ENCODE data around the gene TBC1D28. TPM values are rescaled to one million over a fixed set of nuclear protein-coding genes. Genes with fewer than 3 reads are reported as not detected.
"Not testable (repeated sequence)": the region's sequence is repeated elsewhere in the genome, so short reads cannot be mapped to it uniquely, and the experiment has no call there.

TBC1D28 gene
- total RNA-seq, result not detected in 2 replicates

DNA sequence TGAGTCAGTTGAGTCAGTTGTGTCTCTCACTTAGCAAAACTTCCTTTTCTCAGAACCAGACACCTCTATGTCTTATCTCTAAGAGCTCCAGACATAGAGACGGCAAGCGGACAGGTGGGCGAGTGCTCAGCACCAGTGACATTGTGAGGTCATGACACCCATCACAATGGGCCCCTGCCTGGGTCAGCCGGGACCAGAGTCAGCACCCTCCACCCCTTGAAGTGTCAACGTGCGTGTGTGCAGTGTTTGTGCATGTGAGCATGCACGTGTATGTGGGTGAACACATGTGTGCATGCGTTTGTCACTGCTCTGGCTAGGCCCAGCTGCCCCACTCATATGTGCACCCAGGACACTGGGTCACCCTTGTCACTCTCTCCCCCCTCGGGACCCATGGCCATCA is at the start of gene TBC1D28:
Gene TBC1D28 (minus strand): TSS at position 101 of the 400 bp plus-strand sequence. CDS start 3,039 bp downstream, outside the sequence.
- not testable (repeated sequence) for DNase-seq (ENCODE audit: low read depth, low spot score)

DNA sequence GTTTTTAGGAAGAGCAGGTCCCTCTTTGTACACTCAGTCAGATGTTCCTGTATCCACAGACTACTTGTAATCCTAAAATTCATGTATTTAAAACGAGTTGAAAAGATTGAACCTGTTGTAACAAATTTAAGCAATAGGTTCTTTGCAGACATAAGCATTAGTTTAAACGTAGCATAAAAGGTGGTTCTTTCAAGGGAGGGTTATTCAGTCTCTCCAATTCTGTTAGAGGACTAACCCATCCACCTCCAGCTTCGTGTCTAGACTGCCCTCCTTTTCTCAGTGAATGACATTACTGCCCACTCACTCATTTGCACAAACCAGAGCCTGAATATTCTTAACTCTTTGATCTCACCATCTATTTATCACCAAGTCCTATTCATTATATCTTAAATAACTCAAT is 38.5 kb upstream of the TBC1D28 start:
- DNase-seq (ENCODE audit: low read depth, low spot score), result not testable (repeated sequence)

DNA sequence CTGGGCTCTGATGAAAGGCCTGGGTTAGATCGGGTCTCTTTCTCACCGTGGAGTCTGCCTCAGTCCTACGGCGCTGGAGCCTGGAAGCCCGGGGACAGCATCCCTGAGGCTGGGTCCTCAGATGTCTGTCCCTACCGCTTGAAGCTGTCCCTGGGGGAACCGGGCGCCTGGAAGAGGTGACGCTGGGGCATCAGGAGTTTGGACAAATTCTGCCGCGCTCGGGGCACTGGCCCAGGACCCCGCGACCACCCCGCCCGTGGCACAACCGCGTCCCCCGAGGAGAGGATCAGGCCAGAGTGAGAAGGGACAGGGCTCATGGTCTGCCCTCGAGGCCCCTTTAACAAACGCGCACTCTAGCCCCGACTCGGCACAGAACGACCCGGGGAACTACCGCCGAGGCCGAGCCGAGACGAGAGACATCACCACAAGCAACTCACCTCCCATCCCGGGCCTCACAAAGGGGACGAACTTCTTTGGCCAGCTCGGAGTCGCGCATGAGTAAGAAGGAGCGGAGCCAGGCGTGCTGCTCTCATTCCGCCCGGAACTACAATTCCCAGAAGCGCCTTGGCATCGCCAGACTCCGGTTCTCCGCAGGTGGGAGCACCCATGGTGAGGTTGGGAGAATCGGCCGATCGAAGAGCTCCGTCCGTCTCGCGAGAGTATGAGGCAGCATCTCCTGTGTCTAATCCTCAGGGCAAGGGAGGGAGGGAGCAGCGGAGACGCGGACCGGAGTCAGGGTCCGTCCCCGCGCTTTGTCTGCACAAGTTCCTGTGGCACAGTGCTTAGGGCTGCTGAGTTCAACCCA is 37.8 kb upstream of the TBC1D28 start, which contains the start of gene FOXO3B:
Gene FOXO3B (minus strand): TSS at position 548 of the 805 bp plus-strand sequence. CDS start 663 bp downstream, outside the sequence.
- peak; percentile 82 for DNase-seq (ENCODE audit: low read depth, low spot score)

DNA sequence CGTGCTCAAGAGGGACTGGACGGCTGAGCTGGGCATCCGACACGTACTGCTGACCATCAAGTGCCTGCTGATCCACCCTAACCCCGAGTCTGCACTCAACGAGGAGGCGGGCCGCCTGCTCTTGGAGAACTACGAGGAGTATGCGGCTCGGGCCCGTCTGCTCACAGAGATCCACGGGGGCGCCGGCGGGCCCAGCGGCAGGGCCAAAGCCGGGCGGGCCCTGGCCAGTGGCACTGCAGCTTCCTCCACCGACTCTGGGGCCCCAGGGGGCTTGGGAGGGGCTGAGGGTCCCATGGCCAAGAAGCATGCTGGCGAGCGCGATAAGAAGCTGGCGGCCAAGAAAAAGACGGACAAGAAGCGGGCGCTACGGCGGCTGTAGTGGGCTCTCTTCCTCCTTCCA is 33.2 kb upstream of the TBC1D28 start:
- DNase-seq (ENCODE audit: low read depth, low spot score), result not testable (repeated sequence)

DNA sequence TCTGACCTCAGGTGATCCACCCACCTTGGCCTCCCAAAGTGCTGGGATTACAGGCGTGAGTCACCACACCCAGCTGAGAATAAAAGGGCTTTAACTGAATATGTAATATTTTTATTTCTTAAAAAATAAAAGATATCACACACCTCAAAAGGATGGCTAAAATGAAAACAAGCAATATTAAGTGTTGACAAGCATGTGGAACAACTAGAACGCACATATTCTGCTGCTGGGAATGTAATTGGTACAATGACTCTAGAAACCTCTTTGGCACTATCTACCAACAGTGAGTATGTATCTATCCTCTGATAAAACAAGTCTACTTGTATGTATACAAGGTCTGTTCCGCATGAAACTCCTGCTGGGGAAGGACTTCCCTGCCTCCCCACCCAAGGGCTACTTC is 32.7 kb upstream of the TBC1D28 start:
- DNase-seq (ENCODE audit: low read depth, low spot score), result not testable (repeated sequence)

DNA sequence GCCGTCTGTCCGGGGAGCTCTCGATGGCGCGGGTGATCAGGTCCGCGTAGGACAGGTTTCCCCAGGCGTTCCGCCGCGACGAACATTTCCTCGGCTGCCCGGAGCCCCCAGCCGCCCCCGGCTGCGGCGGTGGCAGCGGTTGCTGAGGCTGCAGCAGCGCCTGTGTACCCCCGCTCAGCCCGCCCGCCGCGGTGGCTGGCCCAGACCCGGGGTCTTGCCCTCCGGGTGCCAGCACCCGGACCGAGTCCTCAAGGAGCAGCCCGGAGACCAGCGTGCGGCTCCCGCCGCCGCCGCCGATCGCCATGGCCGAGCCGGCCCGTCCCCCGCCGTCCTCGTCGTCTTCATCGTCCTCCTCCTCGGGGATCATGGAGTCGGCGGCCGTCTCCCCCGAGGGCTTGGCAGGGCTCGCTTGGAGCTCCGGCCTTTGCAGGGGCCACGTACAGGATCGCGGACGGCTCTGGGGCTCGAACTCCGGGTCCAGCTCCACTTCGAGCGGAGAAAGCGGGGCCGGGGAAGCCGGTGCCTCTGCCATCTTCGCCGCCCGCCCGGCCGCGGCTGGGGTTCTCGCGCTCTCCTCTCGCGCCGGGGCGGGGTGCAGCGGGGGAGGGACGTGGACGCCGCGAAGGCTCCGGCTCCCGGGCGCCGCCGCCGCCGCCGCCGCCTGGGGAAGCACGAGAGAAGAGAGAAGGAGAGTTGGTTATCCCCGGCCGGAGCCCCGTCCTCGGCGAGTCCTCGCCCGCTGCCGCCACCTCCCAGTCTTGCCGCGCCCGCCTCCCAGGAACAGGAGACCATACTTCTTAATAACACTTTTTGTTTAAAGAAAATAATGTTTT is 28.4 kb upstream of the TBC1D28 start:
- DNase-seq (ENCODE audit: low read depth, low spot score), result not testable (repeated sequence)

DNA sequence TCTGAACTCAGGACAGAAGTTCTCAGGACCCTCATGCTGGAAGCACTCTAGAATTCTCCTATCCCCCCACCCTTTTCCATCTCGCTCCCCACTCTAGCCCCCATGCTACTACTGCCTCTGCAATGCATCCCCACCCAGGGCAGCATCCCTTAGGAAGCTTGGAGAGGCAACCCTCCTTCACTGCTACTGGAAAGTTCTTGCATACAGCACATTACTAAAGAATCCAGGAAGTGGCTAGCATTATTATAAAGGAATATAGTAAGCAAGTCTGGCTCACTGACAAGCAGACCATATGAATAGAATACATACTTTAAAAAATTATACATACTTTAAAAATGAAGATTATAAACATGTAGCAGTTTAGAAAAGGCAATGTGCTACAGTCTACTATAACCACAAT is 24.4 kb upstream of the TBC1D28 start:
- DNase-seq (ENCODE audit: low read depth, low spot score), result not testable (repeated sequence)

- DNase-seq (ENCODE audit: low read depth, low spot score), result not testable (repeated sequence)
These were observed 23.3 kb upstream of the TBC1D28 start for GRCh38 chr17:18667535-18667934.

GRCh38 chr17:18666326-18666725 is 22.1 kb upstream of the TBC1D28 start:
- DNase-seq (ENCODE audit: low read depth, low spot score), result not testable (repeated sequence)

DNA sequence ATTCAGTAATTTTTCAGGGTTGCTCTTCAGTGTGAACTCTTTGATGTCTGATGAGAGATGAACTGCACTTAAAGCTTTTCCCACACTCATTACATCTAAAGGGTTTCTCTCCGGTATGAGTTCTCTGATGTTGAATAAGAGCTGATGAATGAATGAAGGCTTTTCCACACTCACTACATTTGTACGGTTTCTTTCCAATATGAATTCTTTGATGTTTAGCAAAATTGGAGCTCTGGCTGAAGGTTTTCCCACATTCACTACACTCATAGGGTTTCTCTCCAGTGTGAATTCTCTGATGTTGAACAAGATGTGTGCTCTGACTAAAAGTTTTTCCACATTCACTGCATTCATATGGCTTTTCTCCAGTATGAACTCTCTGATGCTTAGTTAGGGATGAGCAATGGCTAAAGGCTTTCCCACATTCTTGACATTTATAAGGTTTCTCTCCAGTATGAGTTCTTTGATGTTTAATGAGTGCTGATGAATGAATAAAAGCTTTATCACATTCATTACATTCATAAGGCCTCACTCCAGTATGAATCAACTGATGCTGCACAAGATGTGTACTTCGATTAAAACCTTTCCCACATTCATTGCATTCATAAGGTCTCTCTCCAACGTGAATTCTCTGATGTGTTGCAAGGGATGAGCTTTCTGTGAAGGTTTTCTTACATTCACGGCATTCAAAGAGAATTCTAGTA is 17.9 kb upstream of the TBC1D28 start:
- DNase-seq (ENCODE audit: low read depth, low spot score), result not testable (repeated sequence)

DNA sequence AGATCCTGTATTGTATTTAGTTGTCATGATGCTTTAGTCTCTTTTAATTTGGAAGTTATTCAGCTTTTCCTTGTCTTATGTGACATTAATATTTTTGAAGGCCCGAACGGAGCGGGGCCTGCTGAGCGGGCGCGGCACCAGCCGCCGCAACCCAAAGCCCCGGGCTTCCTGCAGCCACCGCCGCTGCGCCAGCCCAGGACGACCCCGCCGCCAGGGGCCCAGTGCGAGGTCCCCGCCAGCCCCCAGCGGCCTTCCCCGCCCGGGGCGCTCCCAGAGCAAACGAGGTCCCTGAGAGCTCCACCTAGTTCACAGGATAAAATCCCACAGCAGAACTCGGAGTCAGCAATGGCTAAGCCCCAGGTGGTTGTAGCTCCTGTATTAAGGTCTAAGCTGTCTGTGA is 5.9 kb upstream of the TBC1D28 start:
- DNase-seq (ENCODE audit: low read depth, low spot score), result not testable (repeated sequence)

GRCh38 chr17:18643124-18643523 is 1.1 kb downstream of the TBC1D28 start:
- DNase-seq (ENCODE audit: low read depth, low spot score), result not testable (repeated sequence)

- DNase-seq (ENCODE audit: low read depth, low spot score), result not testable (repeated sequence)
These were observed 5.8 kb downstream of the TBC1D28 start for GRCh38 chr17:18638357-18638756.

DNA sequence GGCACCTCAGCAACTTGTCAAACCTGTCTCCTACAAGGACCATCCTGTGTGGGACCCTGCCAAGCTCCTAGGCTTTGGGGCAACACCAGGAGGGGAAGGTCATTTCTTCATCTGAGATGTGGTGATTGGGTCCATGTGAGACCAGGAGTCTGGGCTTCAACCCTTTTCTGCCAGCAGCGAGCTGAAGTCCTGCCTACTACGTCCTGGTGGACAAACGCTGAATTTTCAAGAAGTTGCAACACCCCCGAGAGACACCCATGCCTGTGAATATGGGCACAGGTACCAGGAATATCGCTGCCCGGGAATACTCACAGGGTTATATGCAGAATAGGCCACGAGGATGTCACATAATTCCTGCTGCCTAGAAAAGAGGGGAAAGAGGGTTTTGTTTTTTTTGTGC is 8.0 kb downstream of the TBC1D28 start:
- DNase-seq (ENCODE audit: low read depth, low spot score), result not testable (repeated sequence)

GRCh38 chr17:18635773-18636172 is 8.4 kb downstream of the TBC1D28 start:
- not testable (repeated sequence) for DNase-seq (ENCODE audit: low read depth, low spot score)

DNA sequence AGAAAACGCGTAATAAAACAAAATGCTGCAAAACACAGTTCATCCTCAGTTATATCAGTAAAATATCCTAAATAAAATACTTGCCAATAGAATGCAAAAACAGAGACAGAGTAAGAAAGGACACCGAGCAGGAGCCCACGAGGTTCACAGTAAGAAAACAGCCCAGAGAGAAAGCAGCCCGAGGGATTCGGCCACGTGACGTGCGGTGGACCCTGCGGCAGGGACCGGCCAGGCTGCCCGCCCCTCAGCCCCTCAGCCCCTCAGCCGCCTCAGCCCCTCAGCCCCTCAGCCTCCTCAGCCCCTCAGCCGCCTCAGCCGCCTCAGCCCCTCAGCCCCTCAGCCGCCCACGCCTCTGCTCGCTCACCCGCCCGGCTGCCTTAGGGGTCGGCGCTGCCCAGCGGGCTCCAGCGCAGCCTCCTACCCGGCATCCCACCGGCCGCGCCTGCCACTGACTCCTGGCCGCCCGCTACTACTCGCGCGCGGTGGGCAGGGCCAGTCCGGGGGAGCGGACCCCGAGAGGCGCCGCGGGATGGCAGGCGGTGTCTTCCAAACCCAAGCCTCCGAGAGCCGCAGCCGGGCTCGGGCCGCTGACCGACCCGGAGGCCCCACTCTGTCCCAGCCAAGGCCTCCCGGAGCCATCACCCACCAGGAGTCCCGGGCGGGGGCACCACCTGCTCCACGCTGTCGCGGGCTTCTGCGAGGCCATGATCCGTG is 9.5 kb downstream of the TBC1D28 start:
- not testable (repeated sequence) for DNase-seq (ENCODE audit: low read depth, low spot score)

- DNase-seq (ENCODE audit: low read depth, low spot score), result no peak
These were observed 17.9 kb downstream of the TBC1D28 start for GRCh38 chr17:18626152-18626870.

DNA sequence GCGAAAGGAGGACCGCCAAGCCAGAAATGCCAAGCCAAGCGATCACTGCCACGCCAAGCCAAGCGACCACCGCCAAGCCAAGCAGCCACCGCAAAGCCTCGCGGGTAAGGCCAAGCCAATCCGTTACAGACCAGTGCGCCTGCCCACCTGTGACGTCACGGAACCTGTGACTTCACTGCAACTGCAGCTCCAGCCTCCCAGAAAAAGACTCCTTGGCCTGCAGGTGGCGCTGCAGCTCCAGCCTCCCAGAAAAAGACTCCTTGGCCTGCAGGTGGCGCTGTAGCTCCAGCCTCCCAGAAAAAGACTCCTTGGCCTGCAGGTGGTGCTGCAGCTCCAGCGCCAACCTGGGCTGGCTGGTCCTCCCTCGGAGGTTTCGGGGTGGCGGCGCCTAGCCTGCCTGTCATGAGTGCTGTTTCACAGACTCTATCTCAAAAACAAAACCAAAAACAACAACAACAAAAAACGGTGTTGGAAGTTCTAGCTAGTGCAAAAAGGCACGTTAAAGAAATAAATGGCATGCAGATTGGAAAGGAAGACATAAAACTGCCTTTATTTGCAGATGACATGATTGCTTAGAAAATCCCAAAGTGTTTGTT is 18.6 kb downstream of the TBC1D28 start:
- DNase-seq (ENCODE audit: low read depth, low spot score), result peak; percentile 57

- not testable (repeated sequence) for DNase-seq (ENCODE audit: low read depth, low spot score)
These were observed 19.2 kb downstream of the TBC1D28 start for GRCh38 chr17:18624862-18625501.

Data from pulmonary artery endothelial cell (primary cell).